Stimulated activated CD4-positive, alpha-beta T cell treated with anti-CD3 and anti-CD28 coated beads, Interleukin-15, amount 100 ng/mL, for 1 hour (primary cell): Measurements from ENCODE around the gene GRB2.
"Not testable (repeated sequence)": the region's sequence is repeated elsewhere in the genome, so short reads cannot be mapped to it uniquely, and the experiment has no call there.

Experiments used
- DNase-seq, 2 donors: peaks; one replicate each; pipeline ENCODE4 v3.0.0-alpha.2; 2020; ENCODE audit warnings: low read depth in 1 of 2, low spot score in 1 of 2

The GRB2 gene

GRCh38 chr17:75353176-75353575 lies 52.3 kb downstream of the GRB2 start:
- DNase-seq = no peak

- DNase-seq = no peak
These were observed 53.4 kb downstream of the GRB2 start for GRCh38 chr17:75352079-75352569.

- DNase-seq = no peak
These were observed 54.8 kb downstream of the GRB2 start for GRCh38 chr17:75350706-75351105.

- no peak for DNase-seq
These were observed 55.4 kb downstream of the GRB2 start for GRCh38 chr17:75350029-75350428.

- DNase-seq = no peak
These were observed 55.9 kb downstream of the GRB2 start for GRCh38 chr17:75349589-75349988.

- no peak for DNase-seq
These were observed 57.0 kb downstream of the GRB2 start for GRCh38 chr17:75348386-75349012.

GRCh38 chr17:75346906-75347305 lies 58.6 kb downstream of the GRB2 start:
- no peak for DNase-seq

- DNase-seq = not testable (repeated sequence)
These were observed 59.1 kb downstream of the GRB2 start for GRCh38 chr17:75346368-75346767.

GRCh38 chr17:75345514-75346167 lies 59.8 kb downstream of the GRB2 start:
- DNase-seq = peak in 1 of 2 donors; percentile 12

- DNase-seq = peak in 1 of 2 donors; percentile 40
These were observed 60.8 kb downstream of the GRB2 start for GRCh38 chr17:75344666-75345065.

- no peak for DNase-seq
These were observed 62.5 kb downstream of the GRB2 start for GRCh38 chr17:75342996-75343395.

GRCh38 chr17:75341784-75342486 lies 63.5 kb downstream of the GRB2 start:
- DNase-seq = no peak

GRCh38 chr17:75340631-75341030 lies 64.8 kb downstream of the GRB2 start:
- DNase-seq = no peak

GRCh38 chr17:75339971-75340370 lies 65.5 kb downstream of the GRB2 start:
- no peak for DNase-seq

- no peak for DNase-seq
These were observed 67.1 kb downstream of the GRB2 start for GRCh38 chr17:75338335-75338734.

- DNase-seq = no peak
These were observed 70.2 kb downstream of the GRB2 start for GRCh38 chr17:75335315-75335714.

- no peak for DNase-seq
These were observed 70.8 kb downstream of the GRB2 start for GRCh38 chr17:75334723-75335122.

- DNase-seq = no peak
These were observed 73.8 kb downstream of the GRB2 start for GRCh38 chr17:75331671-75332070.

GRCh38 chr17:75327757-75328156 lies 77.7 kb downstream of the GRB2 start:
- no peak for DNase-seq

GRCh38 chr17:75326226-75326848 lies 79.1 kb downstream of the GRB2 start:
- no peak for DNase-seq

- no peak for DNase-seq
These were observed 79.7 kb downstream of the GRB2 start for GRCh38 chr17:75325827-75326225.

GRCh38 chr17:75325348-75325747 lies 80.1 kb downstream of the GRB2 start:
- DNase-seq = no peak
